ENCODE measurements around the gene KCP. TPM values are rescaled to one million over a fixed set of nuclear protein-coding genes. Genes with fewer than 3 reads are reported as not detected.

Gene KCP
- total RNA-seq, 1 donor from 2014 or later: 1.3 TPM

DNA sequence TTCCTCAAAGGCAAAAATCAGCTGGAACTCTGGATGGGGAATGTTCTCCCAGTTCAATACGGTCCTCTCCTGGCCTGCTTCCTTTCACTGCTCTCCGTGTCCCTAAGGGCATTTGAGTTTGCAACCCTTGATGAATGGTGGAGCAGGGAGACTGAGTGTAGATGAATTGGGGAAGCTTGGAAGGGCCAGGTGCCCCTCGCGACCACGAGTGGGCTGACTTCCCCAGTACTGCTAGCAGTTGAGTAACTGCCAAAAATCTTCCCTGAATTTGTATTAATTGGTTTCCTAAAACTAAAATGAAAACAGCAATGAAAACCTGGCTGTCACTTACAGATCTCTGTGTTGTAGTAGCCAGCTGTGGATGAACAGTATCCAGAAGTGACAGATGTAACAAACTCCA is 40.8 kb upstream of the KCP start:
- Histone ChIP-seq H3K27ac (no peak overlapping the region), H3K9me3 (no peaks in the 10 kb centered on the region), H3K27me3 (no peaks in the 10 kb centered on the region), H3K4me1 (no peaks in the 10 kb centered on the region), H3K4me3 (no peak overlapping the region), H3K36me3 (peaks cover 49% of the 10 kb centered on the region)
- intact Hi-C loops (cut with DNase I): no loop called here
- TF ChIP-seq, protein P1, sequence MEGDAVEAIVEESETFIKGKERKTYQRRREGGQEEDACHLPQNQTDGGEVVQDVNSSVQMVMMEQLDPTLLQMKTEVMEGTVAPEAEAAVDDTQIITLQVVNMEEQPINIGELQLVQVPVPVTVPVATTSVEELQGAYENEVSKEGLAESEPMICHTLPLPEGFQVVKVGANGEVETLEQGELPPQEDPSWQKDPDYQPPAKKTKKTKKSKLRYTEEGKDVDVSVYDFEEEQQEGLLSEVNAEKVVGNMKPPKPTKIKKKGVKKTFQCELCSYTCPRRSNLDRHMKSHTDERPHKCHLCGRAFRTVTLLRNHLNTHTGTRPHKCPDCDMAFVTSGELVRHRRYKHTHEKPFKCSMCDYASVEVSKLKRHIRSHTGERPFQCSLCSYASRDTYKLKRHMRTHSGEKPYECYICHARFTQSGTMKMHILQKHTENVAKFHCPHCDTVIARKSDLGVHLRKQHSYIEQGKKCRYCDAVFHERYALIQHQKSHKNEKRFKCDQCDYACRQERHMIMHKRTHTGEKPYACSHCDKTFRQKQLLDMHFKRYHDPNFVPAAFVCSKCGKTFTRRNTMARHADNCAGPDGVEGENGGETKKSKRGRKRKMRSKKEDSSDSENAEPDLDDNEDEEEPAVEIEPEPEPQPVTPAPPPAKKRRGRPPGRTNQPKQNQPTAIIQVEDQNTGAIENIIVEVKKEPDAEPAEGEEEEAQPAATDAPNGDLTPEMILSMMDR (IDR thresholded peaks at IDR 0.05): no peak
- ATAC-seq: no peak
- DNase-seq: no peak

GRCh38 chr7:128948976-128949760 is 38.7 kb upstream of the KCP start:
- H3K27ac ChIP-seq: no peak overlapping the region
- H3K9me3 ChIP-seq: no peaks in the 10 kb centered on the region
- peaks cover 28% of the 10 kb centered on the region for H3K36me3 ChIP-seq
- H3K4me1 ChIP-seq: no peaks in the 10 kb centered on the region
- intact Hi-C loops (cut with DNase I): no loop called here
- TF ChIP-seq, protein P1 (IDR thresholded peaks at IDR 0.05): no peak
- DNase-seq: peak; percentile 69
- ATAC-seq: peak; percentile 78
- H3K4me3 ChIP-seq: no peak overlapping the region
- no peaks in the 10 kb centered on the region for H3K27me3 ChIP-seq

GRCh38 chr7:128948312-128948973 is 37.9 kb upstream of the KCP start:
- Histone ChIP-seq H3K4me1 (no peaks in the 10 kb centered on the region), H3K27me3 (no peaks in the 10 kb centered on the region), H3K27ac (no peak overlapping the region), H3K36me3 (peaks cover 21% of the 10 kb centered on the region), H3K9me3 (no peaks in the 10 kb centered on the region), H3K4me3 (no peak overlapping the region)
- intact Hi-C loops (cut with DNase I): no loop called here
- ATAC-seq (peak; percentile 17), DNase-seq (peak; percentile 66)
- TF ChIP-seq, protein P1 (IDR thresholded peaks at IDR 0.05): no peak

- H3K4me3 ChIP-seq: no peak overlapping the region
- TF ChIP-seq, protein P1 (IDR thresholded peaks at IDR 0.05): no peak
- H3K27me3 ChIP-seq: no peaks in the 10 kb centered on the region
- ATAC-seq (no peak), DNase-seq (peak; percentile 46)
- no peak overlapping the region for H3K27ac ChIP-seq
- H3K4me1 ChIP-seq: no peaks in the 10 kb centered on the region
- H3K36me3 ChIP-seq: peaks cover 15% of the 10 kb centered on the region
- no peaks in the 10 kb centered on the region for H3K9me3 ChIP-seq
- intact Hi-C loops (cut with DNase I): no loop called here
These were observed 37.3 kb upstream of the KCP start for GRCh38 chr7:128947854-128948253.

DNA sequence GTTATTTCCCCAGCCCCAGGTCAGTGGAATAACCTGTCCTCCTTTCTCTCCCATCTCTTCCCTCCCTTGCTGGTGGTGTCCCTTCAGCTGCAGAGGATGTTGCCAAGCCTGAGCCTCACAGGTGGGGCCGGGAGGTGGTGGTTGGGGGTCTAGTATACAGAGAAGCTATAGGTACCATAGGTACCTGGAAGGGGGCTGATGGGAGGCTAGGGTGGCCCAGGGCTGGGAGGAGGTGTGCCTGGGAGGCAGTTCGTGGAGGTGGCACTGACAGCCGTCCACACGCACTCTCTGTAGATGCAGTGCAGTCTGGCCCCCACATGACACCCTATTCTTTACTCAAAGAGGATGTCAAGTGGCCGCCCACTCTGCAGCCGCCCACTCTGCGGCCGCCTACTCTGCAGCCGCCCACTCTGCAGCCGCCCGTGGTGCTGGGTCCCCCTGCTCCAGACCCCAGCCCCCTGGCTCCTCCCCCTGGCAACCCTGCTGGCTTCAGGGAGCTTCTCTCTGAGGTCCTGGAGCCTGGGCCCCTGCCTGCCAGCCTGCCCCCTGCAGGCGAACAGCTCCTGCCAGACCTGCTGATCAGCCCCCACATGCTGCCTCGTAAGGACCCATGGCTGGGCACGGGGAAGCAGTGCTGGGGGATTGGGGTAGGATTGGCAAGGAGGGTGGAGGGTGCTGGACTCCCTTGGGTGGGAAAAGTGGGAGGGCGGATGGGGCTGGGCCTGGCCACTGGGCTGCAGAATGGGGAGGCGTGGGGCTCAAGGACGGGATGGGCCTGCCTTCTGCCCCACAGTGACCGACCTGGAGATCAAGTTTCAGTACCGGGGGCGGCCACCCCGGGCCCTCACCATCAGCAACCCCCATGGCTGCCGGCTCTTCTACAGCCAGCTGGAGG is 36.7 kb upstream of the KCP start:
- peaks cover 15% of the 10 kb centered on the region for H3K36me3 ChIP-seq
- no peaks in the 10 kb centered on the region for H3K4me1 ChIP-seq
- no peaks in the 10 kb centered on the region for H3K9me3 ChIP-seq
- intact Hi-C loops (cut with DNase I): no loop called here
- no peak overlapping the region for H3K27ac ChIP-seq
- TF ChIP-seq, protein P1 (IDR thresholded peaks at IDR 0.05): no peak
- no peaks in the 10 kb centered on the region for H3K27me3 ChIP-seq
- DNase-seq (peak; percentile 64), ATAC-seq (peak; percentile 15)
- H3K4me3 ChIP-seq: no peak overlapping the region

All from upper lobe of right lung (tissue), 1 donor.